DND-41 (cell line): ENCODE measurements around the gene NR5A2.

ENCODE experiments used
- CTCF ChIP-seq: IDR thresholded peaks from 2 replicates; pipeline ENCODE4 v1.5.1; 2012; ENCODE audit warnings: borderline replicate concordance, low read length, moderate library complexity, mild to moderate bottlenecking; ENCODE audit not compliant: poor library complexity, severe bottlenecking; ENCODE audit errors: extremely low read depth
- EZH2 ChIP-seq: IDR thresholded peaks from 3 replicates; pipeline ENCODE4 v1.6.1; 2012; ENCODE audit warnings: borderline replicate concordance, low read depth, mild to moderate bottlenecking, moderate library complexity, low read length, inconsistent platforms; ENCODE audit not compliant: severe bottlenecking

- TF ChIP-seq CTCF = no peak
- TF ChIP-seq EZH2 = no peak
These were observed 183.6 kb downstream of the NR5A2 start for GRCh38 chr1:200211157-200211556.
